ENCODE data around the gene SETD2.

GRCh38 chr3:47102081-47102600 is 61.8 kb downstream of the SETD2 start:
- TF ChIP-seq CTCF (IDR thresholded peaks at IDR 0.05) (no peak), EP300 (IDR thresholded peaks at IDR 0.05) (no peak), POLR2A (IDR thresholded peaks at IDR 0.05) (no peak)
